Progenitor cell of endocrine pancreas (in vitro differentiated cells): ENCODE data around the gene DNAH5. TPM values are rescaled to one million over a fixed set of nuclear protein-coding genes. Genes with fewer than 3 reads are reported as not detected.

Experiments
- DNase-seq: peaks from one replicate; pipeline ENCODE4 v3.0.0; 2021; ENCODE audit warnings: low spot score; ENCODE audit not compliant: unreplicated experiment
- H3K27ac Mint-ChIP-seq: 2 replicates; pipeline ENCODE4 v1.8.0; 2021; ENCODE audit warnings: mild to moderate bottlenecking, moderate library complexity, mixed read lengths
- H3K27me3 Mint-ChIP-seq: 2 replicates; pipeline ENCODE4 v1.8.0; 2021; ENCODE audit warnings: mixed read lengths
- H3K36me3 Mint-ChIP-seq: 2 replicates; pipeline ENCODE4 v1.8.0; 2022; ENCODE audit warnings: mixed read lengths; ENCODE audit not compliant: insufficient read depth
- H3K4me1 Mint-ChIP-seq: 2 replicates; pipeline ENCODE4 v1.8.0; 2021; ENCODE audit warnings: low read depth, mixed read lengths
- H3K4me3 Mint-ChIP-seq: 2 replicates; pipeline ENCODE4 v1.8.0; 2021; ENCODE audit warnings: low read depth, mild to moderate bottlenecking, moderate library complexity, mixed read lengths
- H3K9me3 Mint-ChIP-seq: 2 replicates; pipeline ENCODE4 v1.8.0; 2021; ENCODE audit warnings: low read depth, mixed read lengths
- total RNA-seq: library from RNA; stranded (reverse); gene quantifications from 2 replicates; pipeline ENCODE4 v1.2.1, GENCODE V29; 2021
- TF ChIP-seq, protein P1 (sequence below): fragments of 200-600 bp; sonication (generic); IDR thresholded peaks from one replicate; pipeline ENCODE4 v1.5.0; 2021; ENCODE audit warnings: antibody characterized with exemption, mild to moderate bottlenecking; ENCODE audit not compliant: unreplicated experiment

The DNAH5 gene
- total RNA-seq, 1 donor from 2014 or later, result 1.4 TPM

DNA sequence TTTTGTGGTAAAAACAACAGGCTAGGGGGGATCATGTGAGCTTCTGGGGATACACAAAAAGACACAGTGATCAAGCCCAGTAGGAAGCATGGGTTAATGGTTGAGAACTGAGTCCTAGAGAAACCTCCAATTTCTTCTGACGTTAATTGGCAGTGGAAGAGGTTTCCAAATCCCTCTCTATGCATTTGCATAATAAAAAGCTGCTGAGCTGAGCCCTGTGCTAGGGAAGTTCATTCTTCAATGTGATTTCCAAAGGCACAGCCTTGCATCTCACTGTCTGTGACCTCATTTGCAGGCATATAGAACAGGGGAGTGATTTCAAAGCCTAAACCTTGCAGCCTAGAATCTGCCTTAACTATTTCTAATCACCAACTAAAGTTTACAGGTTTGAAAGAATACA lies 812 bp downstream of the DNAH5 start:
- Mint-ChIP-seq H3K27ac (no peak overlapping the region), H3K9me3 (no peaks in the 10 kb centered on the region), H3K4me1 (peaks cover 15% of the 10 kb centered on the region), H3K4me3 (no peak overlapping the region), H3K27me3 (peaks cover 54% of the 10 kb centered on the region), H3K36me3 (no peaks in the 10 kb centered on the region)
- TF ChIP-seq, protein P1, sequence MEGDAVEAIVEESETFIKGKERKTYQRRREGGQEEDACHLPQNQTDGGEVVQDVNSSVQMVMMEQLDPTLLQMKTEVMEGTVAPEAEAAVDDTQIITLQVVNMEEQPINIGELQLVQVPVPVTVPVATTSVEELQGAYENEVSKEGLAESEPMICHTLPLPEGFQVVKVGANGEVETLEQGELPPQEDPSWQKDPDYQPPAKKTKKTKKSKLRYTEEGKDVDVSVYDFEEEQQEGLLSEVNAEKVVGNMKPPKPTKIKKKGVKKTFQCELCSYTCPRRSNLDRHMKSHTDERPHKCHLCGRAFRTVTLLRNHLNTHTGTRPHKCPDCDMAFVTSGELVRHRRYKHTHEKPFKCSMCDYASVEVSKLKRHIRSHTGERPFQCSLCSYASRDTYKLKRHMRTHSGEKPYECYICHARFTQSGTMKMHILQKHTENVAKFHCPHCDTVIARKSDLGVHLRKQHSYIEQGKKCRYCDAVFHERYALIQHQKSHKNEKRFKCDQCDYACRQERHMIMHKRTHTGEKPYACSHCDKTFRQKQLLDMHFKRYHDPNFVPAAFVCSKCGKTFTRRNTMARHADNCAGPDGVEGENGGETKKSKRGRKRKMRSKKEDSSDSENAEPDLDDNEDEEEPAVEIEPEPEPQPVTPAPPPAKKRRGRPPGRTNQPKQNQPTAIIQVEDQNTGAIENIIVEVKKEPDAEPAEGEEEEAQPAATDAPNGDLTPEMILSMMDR, result no peak
- DNase-seq, result no peak

DNA sequence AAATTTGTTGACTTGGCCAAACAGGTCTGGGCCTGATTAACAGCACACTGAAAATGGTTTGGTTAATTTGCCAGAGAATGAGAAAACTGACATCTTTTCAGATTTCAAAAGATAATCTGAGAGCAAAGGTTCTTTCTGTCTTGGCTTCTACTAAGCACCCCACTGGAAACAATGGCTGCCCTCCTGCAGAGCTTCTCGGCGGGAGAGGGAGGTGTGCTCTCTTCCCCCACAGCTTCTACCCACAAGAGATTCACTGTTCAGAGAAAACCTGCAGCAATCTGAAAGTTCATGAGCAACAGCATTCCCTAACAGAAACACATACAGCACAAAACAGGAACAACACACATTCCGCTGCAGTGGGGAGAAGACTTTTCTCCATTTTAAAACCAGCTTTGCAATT lies 3.0 kb downstream of the DNAH5 start:
- H3K4me1 Mint-ChIP-seq, result peaks cover 16% of the 10 kb centered on the region
- no peak overlapping the region for H3K4me3 Mint-ChIP-seq
- H3K36me3 Mint-ChIP-seq, result no peaks in the 10 kb centered on the region
- no peak overlapping the region for H3K27ac Mint-ChIP-seq
- H3K9me3 Mint-ChIP-seq, result no peaks in the 10 kb centered on the region
- DNase-seq, result no peak
- peaks cover 48% of the 10 kb centered on the region for H3K27me3 Mint-ChIP-seq
- TF ChIP-seq, protein P1, result no peak

DNA sequence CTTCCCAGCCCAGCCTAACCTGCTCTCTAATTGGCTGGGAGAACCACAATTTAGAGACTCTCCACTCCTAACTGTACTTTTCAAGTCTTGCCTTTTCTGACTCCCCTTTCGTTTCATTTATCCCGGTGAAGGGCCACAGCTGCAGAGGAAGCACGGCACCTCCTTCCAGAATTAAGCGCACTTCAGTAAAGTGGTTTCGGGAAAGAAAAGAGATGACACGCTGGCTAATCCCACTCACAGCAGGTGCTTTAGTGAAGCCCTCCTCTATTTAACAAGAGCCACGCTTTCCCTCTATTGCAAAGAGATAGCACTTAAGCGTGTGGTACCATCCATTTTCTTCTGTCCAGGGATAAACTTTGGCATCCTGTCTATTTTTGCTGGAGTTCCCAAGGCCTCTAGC lies 4.8 kb downstream of the DNAH5 start:
- peaks cover 17% of the 10 kb centered on the region for H3K4me1 Mint-ChIP-seq
- no peak for DNase-seq
- no peak overlapping the region for H3K4me3 Mint-ChIP-seq
- H3K27ac Mint-ChIP-seq, result no peak overlapping the region
- peaks cover 46% of the 10 kb centered on the region for H3K27me3 Mint-ChIP-seq
- TF ChIP-seq, protein P1, result no peak
- no peaks in the 10 kb centered on the region for H3K36me3 Mint-ChIP-seq
- no peaks in the 10 kb centered on the region for H3K9me3 Mint-ChIP-seq

DNA sequence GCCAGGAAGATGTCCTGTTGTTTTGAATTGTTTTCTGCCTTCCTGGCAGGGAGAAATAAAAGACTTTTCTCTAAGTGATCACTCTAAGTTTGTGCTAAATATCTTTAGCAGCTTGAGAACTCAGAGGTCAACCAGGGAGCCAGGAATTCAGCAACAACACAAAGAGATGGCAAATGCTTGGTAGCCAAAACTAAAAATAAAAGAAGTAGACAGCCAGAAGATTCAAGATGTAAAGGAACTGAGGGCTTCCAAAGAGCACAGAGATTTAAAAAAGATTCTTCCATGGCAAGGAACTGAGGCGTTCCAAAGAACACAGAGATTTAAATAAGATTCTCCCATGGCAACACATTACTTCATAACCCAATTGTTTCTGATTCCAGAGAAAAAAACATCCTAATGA lies 9.6 kb downstream of the DNAH5 start:
- Mint-ChIP-seq H3K9me3 (peaks cover 3% of the 10 kb centered on the region), H3K27ac (no peak overlapping the region), H3K4me3 (no peak overlapping the region), H3K36me3 (peaks cover 3% of the 10 kb centered on the region), H3K4me1 (peaks cover 13% of the 10 kb centered on the region), H3K27me3 (peaks cover 12% of the 10 kb centered on the region)
- no peak for DNase-seq
- TF ChIP-seq, protein P1, result no peak

DNA sequence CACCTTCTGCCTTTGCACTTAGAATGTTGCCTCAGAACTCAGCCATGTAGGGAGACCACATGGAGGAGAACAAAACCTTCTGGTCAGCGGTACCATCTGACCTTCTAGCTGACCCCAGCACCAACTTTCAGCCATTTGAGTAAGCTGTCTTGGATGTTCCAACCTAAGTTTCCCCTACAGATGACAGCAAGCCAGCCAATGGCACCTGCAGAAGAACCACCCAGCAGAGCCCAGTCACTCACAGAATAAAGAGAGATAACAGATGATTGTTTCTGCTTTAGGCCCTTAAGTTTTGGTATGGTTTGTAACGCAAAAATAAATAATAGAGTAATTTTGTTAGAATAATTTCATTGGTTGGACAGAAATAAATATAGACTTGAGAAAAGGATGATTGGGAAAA lies 10.4 kb downstream of the DNAH5 start:
- TF ChIP-seq, protein P1, result no peak
- peaks cover 3% of the 10 kb centered on the region for H3K9me3 Mint-ChIP-seq
- H3K4me1 Mint-ChIP-seq, result peaks cover 8% of the 10 kb centered on the region
- H3K36me3 Mint-ChIP-seq, result peaks cover 3% of the 10 kb centered on the region
- H3K27ac Mint-ChIP-seq, result no peak overlapping the region
- DNase-seq, result no peak
- H3K4me3 Mint-ChIP-seq, result no peak overlapping the region
- peaks cover 5% of the 10 kb centered on the region for H3K27me3 Mint-ChIP-seq

DNA sequence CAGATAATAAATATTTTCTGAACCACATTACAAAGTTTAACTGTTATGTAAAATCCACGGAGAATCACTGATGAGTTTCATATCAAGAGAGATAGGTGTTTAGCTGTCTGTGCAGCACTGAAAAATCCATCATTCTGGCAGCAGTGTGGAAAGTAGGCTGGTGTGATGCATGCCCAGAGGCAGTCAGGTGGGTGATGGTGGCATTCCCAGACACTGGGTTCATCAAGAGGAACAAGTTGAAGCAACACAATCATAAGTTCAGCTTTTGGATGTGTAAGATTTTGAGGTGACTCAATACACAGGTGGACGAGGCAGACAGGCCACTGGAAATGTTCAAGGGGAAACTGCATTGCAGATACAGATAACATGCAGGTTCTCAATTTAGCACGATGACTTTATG lies 11.9 kb downstream of the DNAH5 start:
- peaks cover 3% of the 10 kb centered on the region for H3K9me3 Mint-ChIP-seq
- H3K27ac Mint-ChIP-seq, result no peak overlapping the region
- peaks cover 2% of the 10 kb centered on the region for H3K27me3 Mint-ChIP-seq
- TF ChIP-seq, protein P1, result no peak
- peaks cover 4% of the 10 kb centered on the region for H3K4me1 Mint-ChIP-seq
- H3K4me3 Mint-ChIP-seq, result no peak overlapping the region
- H3K36me3 Mint-ChIP-seq, result peaks cover 3% of the 10 kb centered on the region
- no peak for DNase-seq
